SU-DHL-6 (cell line): ENCODE data around the gene ACOT11.

Source experiments
- H2AFZ ChIP-seq: fragments of 200-600 bp; sonication (generic); 2 replicates; pipeline ENCODE4 v1.6.1; 2014; ENCODE audit warnings: low read depth, mild to moderate bottlenecking, moderate library complexity, mixed read lengths, antibody characterized with exemption, low read length; ENCODE audit not compliant: severe bottlenecking
- H3F3A ChIP-seq: fragments of 200-600 bp; shearing (Covaris generic); 2 replicates; pipeline ENCODE4 v1.6.0; 2016; ENCODE audit warnings: antibody characterized with exemption, mild to moderate bottlenecking; ENCODE audit not compliant: insufficient read depth
- H3K27ac ChIP-seq: fragments of 200-600 bp; sonication (generic); 2 replicates; pipeline ENCODE4 v1.5.1; 2016; ENCODE audit warnings: low read depth, mild to moderate bottlenecking, low read length, moderate library complexity, mixed read lengths
- H3K27me3 ChIP-seq: fragments of 200-600 bp; sonication (generic), shearing (Covaris generic); 2 replicates; pipeline ENCODE4 v1.6.0; 2014; ENCODE audit warnings: mild to moderate bottlenecking, low read length
- H3K36me3 ChIP-seq: fragments of 200-600 bp; sonication (generic); 2 replicates; pipeline ENCODE4 v1.6.1; 2014; ENCODE audit warnings: mild to moderate bottlenecking, low read length, mixed read lengths
- H3K4me2 ChIP-seq: fragments of 300-600, 200-600 bp; shearing (Covaris generic), sonication (generic); 2 replicates; pipeline ENCODE4 v1.6.0; 2014; ENCODE audit warnings: low read length, low read depth, mild to moderate bottlenecking; ENCODE audit not compliant: poor library complexity, severe bottlenecking
- H3K4me3 ChIP-seq: fragments of 200-600 bp; sonication (generic); 2 replicates; pipeline ENCODE4 v1.5.1; 2014; ENCODE audit warnings: antibody characterized with exemption, low read length, mild to moderate bottlenecking, mixed read lengths; ENCODE audit not compliant: insufficient read depth, poor library complexity, severe bottlenecking
- H3K79me2 ChIP-seq: fragments of 200-600 bp; sonication (generic); 2 replicates; pipeline ENCODE4 v1.6.1; 2014; ENCODE audit warnings: mild to moderate bottlenecking, low read length, moderate library complexity; ENCODE audit not compliant: insufficient read depth
- H3K9ac ChIP-seq: fragments of 200-600 bp; sonication (generic); 2 replicates; pipeline ENCODE4 v1.7.0; 2014; ENCODE audit warnings: mild to moderate bottlenecking, low read length
- H3K9me2 ChIP-seq: fragments of 200-600 bp; sonication (generic); replicated peaks from 2 replicates; pipeline ENCODE4 v1.6.1; 2014; ENCODE audit warnings: low read length; ENCODE audit not compliant: insufficient read depth
- H3K9me3 ChIP-seq: fragments of 200-600 bp; sonication (generic); 2 replicates; pipeline ENCODE4 v1.6.1; 2014; ENCODE audit warnings: low read length, mixed read lengths; ENCODE audit not compliant: insufficient read depth
- H4K20me1 ChIP-seq: fragments of 200-600 bp; sonication (generic); 2 replicates; pipeline ENCODE4 v1.6.1; 2014; ENCODE audit warnings: low read depth, mild to moderate bottlenecking, antibody characterized with exemption, low read length, moderate library complexity, mixed read lengths
- CTCF ChIP-seq: fragments of 200-600 bp; sonication (generic); IDR thresholded peaks from one replicate; pipeline ENCODE4 v1.5.1; 2017; ENCODE audit warnings: antibody characterized with exemption, mild to moderate bottlenecking, low read length, moderate library complexity; ENCODE audit not compliant: insufficient read depth, poor library complexity, severe bottlenecking
- EZH2phosphoT487 ChIP-seq: fragments of 200-600 bp; sonication (generic), shearing (Covaris generic); conservative IDR thresholded peaks from 2 replicates; pipeline ENCODE4 v1.6.1; 2018; ENCODE audit warnings: mild to moderate bottlenecking, antibody characterized with exemption, low read length, moderate library complexity, mixed read lengths

The ACOT11 gene

GRCh38 chr1:54502342-54502741, 45.7 kb upstream of the ACOT11 start:
- Histone ChIP-seq H4K20me1 (no peaks in the 10 kb centered on the region), H3K79me2 (no peaks in the 10 kb centered on the region), H3K4me2 (no peak overlapping the region), H3K4me3 (no peak overlapping the region), H2AFZ (no peak overlapping the region), H3K9me3 (no peaks in the 10 kb centered on the region), H3K27me3 (no peaks in the 10 kb centered on the region), H3K27ac (no peak overlapping the region), H3F3A (no peaks in the 10 kb centered on the region), H3K9ac (no peak overlapping the region), H3K36me3 (no peaks in the 10 kb centered on the region), H3K9me2 (no peaks in the 10 kb centered on the region)
- TF ChIP-seq EZH2phosphoT487 (no peak), CTCF (no peak)

- Histone ChIP-seq H3F3A (no peaks in the 10 kb centered on the region), H3K4me2 (no peak overlapping the region), H3K36me3 (no peaks in the 10 kb centered on the region), H3K27ac (no peak overlapping the region), H3K9ac (no peak overlapping the region), H3K4me3 (no peak overlapping the region), H3K9me2 (no peaks in the 10 kb centered on the region), H3K27me3 (no peaks in the 10 kb centered on the region), H3K79me2 (no peaks in the 10 kb centered on the region), H3K9me3 (no peaks in the 10 kb centered on the region), H4K20me1 (no peaks in the 10 kb centered on the region), H2AFZ (no peak overlapping the region)
- TF ChIP-seq CTCF: no peak
- no peak for TF ChIP-seq EZH2phosphoT487
Measured at GRCh38 chr1:54506594-54506993, 41.4 kb upstream of the ACOT11 start.

- Histone ChIP-seq H3K9me3 (no peaks in the 10 kb centered on the region), H3K36me3 (no peaks in the 10 kb centered on the region), H3K27me3 (no peaks in the 10 kb centered on the region), H2AFZ (no peak overlapping the region), H3F3A (no peaks in the 10 kb centered on the region), H3K27ac (no peak overlapping the region), H3K4me3 (no peak overlapping the region), H3K9me2 (no peaks in the 10 kb centered on the region), H4K20me1 (no peaks in the 10 kb centered on the region), H3K79me2 (no peaks in the 10 kb centered on the region), H3K4me2 (no peak overlapping the region), H3K9ac (no peak overlapping the region)
- TF ChIP-seq CTCF (no peak), EZH2phosphoT487 (no peak)
Measured at GRCh38 chr1:54507033-54507870, 40.8 kb upstream of the ACOT11 start.
